H1 (cell line): ENCODE results near the gene SLK. TPM values are rescaled to one million over a fixed set of nuclear protein-coding genes. Genes with fewer than 3 reads are reported as not detected.

Experiments used
- CTCF ChIA-PET: fragments of 300-600 bp; sonication (Branson Sonifier 250); formaldehyde crosslinking; loops from one replicate; lab custom pipeline; 2021; ENCODE audit not compliant: partially characterized antibody; lab: Charles Lee
- POLR2A ChIA-PET: fragments of 300-600 bp; sonication (Branson Sonifier 250); formaldehyde crosslinking; loops from one replicate; lab custom pipeline; 2021; ENCODE audit warnings: inconsistent platforms; ENCODE audit not compliant: partially characterized antibody; lab: Charles Lee
- DNase-seq, 2 experiments: peaks; one replicate each; pipeline versions ENCODE4 v3.0.0 to v3.0.0-alpha.2; 2010 to 2022; ENCODE audit warnings: low spot score in 2 of 2, low read depth in 1 of 2, mixed read lengths in 1 of 2
- FAIRE-seq: peaks from 2 replicates; lab custom pipeline; 2011; peaks lifted over from hg19 to GRCh38; lab: Jason Lieb, UNC
- H2AFZ ChIP-seq: 2 replicates; pipeline ENCODE4 v1.8.1; 2012; ENCODE audit warnings: low read length, inconsistent platforms
- H2AK5ac ChIP-seq: 2 replicates; pipeline ENCODE4 v1.6.1; 2013; ENCODE audit warnings: low read depth, low read length
- H2BK120ac ChIP-seq: replicated peaks from 2 replicates; pipeline ENCODE3; 2013; ENCODE audit warnings: low read depth, low read length, inconsistent platforms
- H2BK12ac ChIP-seq: 2 replicates; pipeline ENCODE4 v1.6.1; 2013; ENCODE audit warnings: low read depth, low read length
- H2BK15ac ChIP-seq: 2 replicates; pipeline ENCODE4 v1.6.1; 2013; ENCODE audit warnings: low read length
- H2BK20ac ChIP-seq: 2 replicates; pipeline ENCODE4 v1.6.1; 2013; ENCODE audit warnings: low read length
- H2BK5ac ChIP-seq: 2 replicates; pipeline ENCODE4 v1.6.1; 2013; ENCODE audit warnings: low read depth, low read length
- H3K14ac ChIP-seq: 2 replicates; pipeline ENCODE4 v1.6.1; 2013; ENCODE audit warnings: inconsistent platforms; ENCODE audit not compliant: insufficient read length
- H3K18ac ChIP-seq: 2 replicates; pipeline ENCODE4 v1.6.1; 2013; ENCODE audit warnings: low read length; ENCODE audit errors: extremely low read depth
- H3K23ac ChIP-seq: 2 replicates; pipeline ENCODE4 v1.6.1; 2013; ENCODE audit warnings: inconsistent platforms; ENCODE audit not compliant: insufficient read length
- H3K23me2 ChIP-seq: 2 replicates; pipeline ENCODE4 v1.6.1; 2013; ENCODE audit warnings: low read depth, low read length
- H3K27ac ChIP-seq: 2 replicates; pipeline ENCODE4 v1.6.1; 2011; ENCODE audit warnings: low read depth, low read length, inconsistent platforms
- H3K27me3 ChIP-seq, 4 experiments: replicated peaks in 1 of 4; 1 replicate in 1 of 4; 2 replicates in 3 of 4; pipeline versions ENCODE4 v1.6.1 to v1.8.1; 2011 to 2013; ENCODE audit warnings: low read length in 3 of 4, mild to moderate bottlenecking in 3 of 4, inconsistent platforms in 2 of 4, mixed read lengths in 2 of 4, moderate library complexity in 1 of 4; ENCODE audit not compliant: control insufficient read depth in 3 of 4, insufficient read depth in 3 of 4; ENCODE audit errors: extremely low read depth in 1 of 4
- H3K36me3 ChIP-seq, 4 experiments: 2 replicates each; pipeline versions ENCODE4 v1.6.1 to v1.8.1; 2011 to 2013; ENCODE audit warnings: mild to moderate bottlenecking in 4 of 4, low read length in 3 of 4, moderate library complexity in 2 of 4, control low read depth in 1 of 4, inconsistent platforms in 1 of 4; ENCODE audit not compliant: insufficient read depth in 4 of 4, control insufficient read depth in 2 of 4
- H3K4ac ChIP-seq: replicated peaks from 2 replicates; pipeline ENCODE3; 2013; ENCODE audit warnings: low read length, low read depth, mixed read lengths, inconsistent platforms; ENCODE audit not compliant: insufficient read length
- H3K4me1 ChIP-seq, 4 experiments: replicated peaks in 1 of 4; 1 replicate in 1 of 4; 2 replicates in 3 of 4; pipeline versions ENCODE4 v1.6.1 to v1.8.1; 2011 to 2013; ENCODE audit warnings: low read length in 3 of 4, inconsistent platforms in 2 of 4, mixed read lengths in 1 of 4; ENCODE audit not compliant: insufficient read depth in 4 of 4, control insufficient read depth in 3 of 4
- H3K4me2 ChIP-seq, 2 experiments: 2 replicates each; pipeline versions ENCODE4 v1.6.1 to v1.8.1; 2011 to 2013; ENCODE audit warnings: low read depth in 2 of 2, low read length in 2 of 2, control low read depth in 1 of 2, inconsistent platforms in 1 of 2, mild to moderate bottlenecking in 1 of 2; ENCODE audit not compliant: insufficient read depth in 1 of 2
- H3K4me3 ChIP-seq, 4 experiments: fragments of 200-600, 300-600 bp in 1 of 4; sonication (generic), shearing (Covaris generic), sonication (Bioruptor Twin) in 1 of 4; 2 replicates each; pipeline versions ENCODE4 v1.5.1 to v1.8.1; 2011 to 2016; ENCODE audit warnings: low read length in 4 of 4, low read depth in 3 of 4, control low read depth in 2 of 4, inconsistent platforms in 2 of 4, mild to moderate bottlenecking in 2 of 4, mixed read lengths in 1 of 4, moderate library complexity in 1 of 4; ENCODE audit not compliant: insufficient read depth in 2 of 4; ENCODE audit errors: extremely low read depth in 1 of 4
- H3K56ac ChIP-seq: replicated peaks from 2 replicates; pipeline ENCODE3; 2013; ENCODE audit warnings: low read depth, mild to moderate bottlenecking, mixed read lengths, low read length, inconsistent platforms; ENCODE audit not compliant: insufficient read length
- H3K79me1 ChIP-seq: 2 replicates; pipeline ENCODE4 v1.6.1; 2013; ENCODE audit warnings: low read depth, low read length, control low read depth
- H3K79me2 ChIP-seq, 2 experiments: 2 replicates each; pipeline versions ENCODE4 v1.6.1 to v1.8.1; 2012 to 2013; ENCODE audit warnings: low read length in 2 of 2, mild to moderate bottlenecking in 2 of 2, inconsistent platforms in 1 of 2; ENCODE audit not compliant: insufficient read depth in 2 of 2, control insufficient read depth in 1 of 2
- H3K9ac ChIP-seq, 4 experiments: replicated peaks in 1 of 4; 1 replicate in 1 of 4; 2 replicates in 3 of 4; pipeline versions ENCODE4 v1.6.1 to v1.8.1; 2011 to 2013; ENCODE audit warnings: low read depth in 3 of 4, low read length in 3 of 4, control low read depth in 2 of 4, mild to moderate bottlenecking in 2 of 4, moderate library complexity in 2 of 4, inconsistent platforms in 1 of 4; ENCODE audit errors: extremely low read depth in 1 of 4
- H3K9me3 ChIP-seq, 2 experiments: 2 replicates each; pipeline versions ENCODE4 v1.6.1 to v1.8.1; 2012 to 2013; ENCODE audit warnings: mild to moderate bottlenecking in 2 of 2, moderate library complexity in 2 of 2, control low read depth in 1 of 2, inconsistent platforms in 1 of 2, low read depth in 1 of 2, low read length in 1 of 2, mixed read lengths in 1 of 2; ENCODE audit not compliant: insufficient read depth in 2 of 2
- H4K20me1 ChIP-seq, 2 experiments: replicated peaks in 1 of 2; 2 replicates each; pipeline versions ENCODE3 to v1.8.1; 2011 to 2013; ENCODE audit warnings: inconsistent platforms in 2 of 2, low read length in 2 of 2, mild to moderate bottlenecking in 1 of 2; ENCODE audit not compliant: insufficient read depth in 2 of 2, control insufficient read depth in 1 of 2
- H4K5ac ChIP-seq: 2 replicates; pipeline ENCODE4 v1.6.1; 2013; ENCODE audit warnings: low read length, low read depth, mixed read lengths, inconsistent platforms; ENCODE audit not compliant: insufficient read length
- H4K8ac ChIP-seq: 2 replicates; pipeline ENCODE4 v1.8.0; 2013; ENCODE audit warnings: mild to moderate bottlenecking, moderate library complexity, low read length, inconsistent platforms; ENCODE audit not compliant: insufficient read depth; ENCODE audit errors: extremely low read depth
- H4K91ac ChIP-seq: replicated peaks from 2 replicates; pipeline ENCODE3; 2013; ENCODE audit warnings: low read length, mixed read lengths, inconsistent platforms; ENCODE audit not compliant: insufficient read length
- WGBS, 2 experiments: shearing (Covaris generic) in 1 of 2; methylation state at CpG; one replicate each; pipeline versions ENCODE4 v1.1.6 to v1.1.7; 2013 to 2015; ENCODE audit warnings: low lambda C conversion rate in 2 of 2, mixed read lengths in 2 of 2, inconsistent platforms in 1 of 2, low coverage in 1 of 2, missing lambda C conversion rate in 1 of 2; ENCODE audit not compliant: insufficient replicate concordance in 2 of 2, insufficient coverage in 1 of 2, insufficient read length in 1 of 2; ENCODE audit errors: extremely low coverage in 1 of 2, missing lambda C conversion rate in 1 of 2; 5-methylcytosine and 5-hydroxymethylcytosine counted together
- polyA plus RNA-seq, 7 experiments: library from polyadenylated mRNA; depleted of rRNA in 3 of 7; stranded (reverse) in 5 of 7; unstranded in 2 of 7; fragments of >200 nt in 5 of 7; fragments of 200-250 nt in 2 of 7; gene quantifications; 1 replicate in 5 of 7; 2 replicates in 1 of 7; 4 replicates in 1 of 7; pipeline versions ENCODE4 v1.2.1 to v1.2.3, GENCODE V29; 2011 to 2013; ENCODE audit warnings: missing spikeins in 2 of 7, mixed read lengths in 2 of 7
- total RNA-seq: library from RNA; stranded (reverse); fragmentation: NEBNext Ultra II Directional; extraction: Animal tissue kit (Norgen Biotek cat#: 25700); gene quantifications from 2 replicates; pipeline ENCODE4 v1.2.1, GENCODE V29; 2021
- TF ChIP-seq, protein P1 (sequence below), 3 experiments: IDR thresholded peaks; 1 replicate in 2 of 3; 2 replicates in 1 of 3; pipeline versions ENCODE4 v1.5.1 to v1.6.1; 2011; ENCODE audit warnings: low read length in 3 of 3, mild to moderate bottlenecking in 3 of 3, inconsistent platforms in 2 of 3, low read depth in 1 of 3, moderate library complexity in 1 of 3; ENCODE audit not compliant: insufficient read depth in 1 of 3; ENCODE audit errors: control extremely low read depth in 1 of 3

Gene SLK
- total and polyA plus RNA-seq, 2 of the 8 experiments (the other 6 are each of a cell fraction or from before 2014, with no cell fraction given), result 2.7 to 18.3 TPM

DNA sequence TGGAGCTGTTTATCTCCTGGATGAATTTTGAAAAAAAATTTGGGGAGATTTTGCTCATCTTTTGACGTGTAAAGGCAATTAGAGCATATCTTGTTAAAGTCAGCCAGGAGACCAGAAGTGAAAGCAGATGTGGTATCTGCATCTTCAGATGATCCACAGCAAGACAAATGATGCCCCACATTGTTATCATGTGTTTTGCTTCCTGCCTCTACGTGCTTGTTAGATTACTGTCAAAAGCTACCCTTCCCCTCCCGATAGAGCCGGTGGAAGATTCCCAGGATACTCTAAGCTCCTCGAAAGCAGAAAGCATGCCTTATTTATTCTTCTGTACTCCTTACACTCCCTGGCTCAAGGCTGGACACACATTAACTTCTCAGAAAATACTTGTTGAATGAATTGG lies 105.8 kb downstream of the SLK start:
- Histone ChIP-seq H4K5ac (no peak overlapping the region), H3K4me3 (no peak overlapping the region), H2BK20ac (no peak overlapping the region), H3K56ac (no peak overlapping the region), H3K27ac (no peak overlapping the region), H2BK120ac (no peak overlapping the region), H3K79me1 (no peaks in the 10 kb centered on the region), H3K36me3 (no peaks in the 10 kb centered on the region), H3K27me3 (no peaks in the 10 kb centered on the region), H3K4me1 (peaks cover 7 to 11% (median 10%) of the 10 kb centered on the region in 4 experiments), H2BK5ac (no peak overlapping the region), H3K79me2 (no peaks in the 10 kb centered on the region), H2BK12ac (no peak overlapping the region), H4K8ac (no peak overlapping the region), H3K4ac (no peak overlapping the region), H2AK5ac (no peak overlapping the region), H2BK15ac (no peak overlapping the region), H3K14ac (no peak overlapping the region), H2AFZ (no peak overlapping the region), H4K91ac (no peak overlapping the region), H3K18ac (no peak overlapping the region), H3K23ac (no peak overlapping the region), H3K4me2 (no peak overlapping the region), H3K23me2 (no peaks in the 10 kb centered on the region), H4K20me1 (no peaks in the 10 kb centered on the region), H3K9me3 (no peaks in the 10 kb centered on the region), H3K9ac (no peak overlapping the region)
- WGBS, 2 experiments, result 93% methylated on average over 5 of the region's 5 CpGs; no CpG with 5 or more reads in 1 of the 2 experiments
- FAIRE-seq, result no peak
- DNase-seq, result no peak
- ChIA-PET CTCF (interaction anchor here (0.7 to 1.5 kb wide), 5 partner anchors 9 to 360 kb away, joined by 3 to 5 read pairs (median 3); no protein-coding TSS in a partner anchor), POLR2A (interaction anchor here (1.1 kb wide), 1 partner anchor 49 kb away, joined by 3 read pairs; the partner anchor contains the start of gene SFR1)
- TF ChIP-seq, protein P1, sequence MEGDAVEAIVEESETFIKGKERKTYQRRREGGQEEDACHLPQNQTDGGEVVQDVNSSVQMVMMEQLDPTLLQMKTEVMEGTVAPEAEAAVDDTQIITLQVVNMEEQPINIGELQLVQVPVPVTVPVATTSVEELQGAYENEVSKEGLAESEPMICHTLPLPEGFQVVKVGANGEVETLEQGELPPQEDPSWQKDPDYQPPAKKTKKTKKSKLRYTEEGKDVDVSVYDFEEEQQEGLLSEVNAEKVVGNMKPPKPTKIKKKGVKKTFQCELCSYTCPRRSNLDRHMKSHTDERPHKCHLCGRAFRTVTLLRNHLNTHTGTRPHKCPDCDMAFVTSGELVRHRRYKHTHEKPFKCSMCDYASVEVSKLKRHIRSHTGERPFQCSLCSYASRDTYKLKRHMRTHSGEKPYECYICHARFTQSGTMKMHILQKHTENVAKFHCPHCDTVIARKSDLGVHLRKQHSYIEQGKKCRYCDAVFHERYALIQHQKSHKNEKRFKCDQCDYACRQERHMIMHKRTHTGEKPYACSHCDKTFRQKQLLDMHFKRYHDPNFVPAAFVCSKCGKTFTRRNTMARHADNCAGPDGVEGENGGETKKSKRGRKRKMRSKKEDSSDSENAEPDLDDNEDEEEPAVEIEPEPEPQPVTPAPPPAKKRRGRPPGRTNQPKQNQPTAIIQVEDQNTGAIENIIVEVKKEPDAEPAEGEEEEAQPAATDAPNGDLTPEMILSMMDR (IDR thresholded peaks at IDR 0.05; ENCODE audit: control extremely low read depth in 1 of 3, insufficient read depth in 1 of 3, low read depth in 1 of 3, low read length in 3 of 3), result no peak
